Measurements from ENCODE around the gene SCGB2A2. TPM values are rescaled to one million over a fixed set of nuclear protein-coding genes. Genes with fewer than 3 reads are reported as not detected.

The SCGB2A2 gene
- not detected in 2 replicates for total RNA-seq

GRCh38 chr11:62269654-62270278, at the start of gene SCGB2A2:
Gene SCGB2A2 (plus strand): TSS chr11:62270158. CDS start chr11:62270217, 59 bp downstream.
- Mint-ChIP-seq H3K27ac (no peak within 1 kb of the TSS), H3K36me3 (ENCODE audit: low read depth) (no peaks in the 10 kb centered on the region), H3K4me1 (peaks cover 2% of the 10 kb centered on the region), H3K4me3 (no peak within 1 kb of the TSS), H3K27me3 (peaks cover 6% of the 10 kb centered on the region), H3K9me3 (no peaks in the 10 kb centered on the region)
- DNase-seq = no peak
- intact Hi-C loops (cut with micrococcal nuclease) = no loop called here

GRCh38 chr11:62221498-62221897, 48.5 kb upstream of the SCGB2A2 start:
- Mint-ChIP-seq H3K9me3 (peaks cover 17% of the 10 kb centered on the region), H3K36me3 (ENCODE audit: low read depth) (peaks cover 4% of the 10 kb centered on the region), H3K4me1 (no peaks in the 10 kb centered on the region), H3K27ac (no peak overlapping the region), H3K4me3 (no peak overlapping the region), H3K27me3 (peaks cover 21% of the 10 kb centered on the region)
- no peak for DNase-seq
- intact Hi-C loops (cut with micrococcal nuclease) = no loop called here

- Mint-ChIP-seq H3K27me3 (peaks cover 12% of the 10 kb centered on the region), H3K4me1 (no peaks in the 10 kb centered on the region), H3K36me3 (ENCODE audit: low read depth) (peaks cover 4% of the 10 kb centered on the region), H3K9me3 (peaks cover 17% of the 10 kb centered on the region), H3K27ac (no peak overlapping the region), H3K4me3 (no peak overlapping the region)
- no peak for DNase-seq
- intact Hi-C loops (cut with micrococcal nuclease) = no loop called here
Measured at GRCh38 chr11:62223095-62223494, 46.9 kb upstream of the SCGB2A2 start.

GRCh38 chr11:62233730-62234129, 36.2 kb upstream of the SCGB2A2 start:
- no peaks in the 10 kb centered on the region for H3K4me1 Mint-ChIP-seq
- no peaks in the 10 kb centered on the region for H3K9me3 Mint-ChIP-seq
- DNase-seq = no peak
- no peaks in the 10 kb centered on the region for H3K36me3 Mint-ChIP-seq (ENCODE audit: low read depth)
- H3K4me3 Mint-ChIP-seq = no peak overlapping the region
- peaks cover 33% of the 10 kb centered on the region for H3K27me3 Mint-ChIP-seq
- intact Hi-C loops (cut with micrococcal nuclease) = loop anchor here (5.0 kb wide), 1 partner anchor 79 kb away; no protein-coding TSS in a partner anchor
- H3K27ac Mint-ChIP-seq = no peak overlapping the region

- no peak for DNase-seq
- no peaks in the 10 kb centered on the region for H3K9me3 Mint-ChIP-seq
- no peaks in the 10 kb centered on the region for H3K4me1 Mint-ChIP-seq
- H3K27ac Mint-ChIP-seq = no peak overlapping the region
- peaks cover 34% of the 10 kb centered on the region for H3K27me3 Mint-ChIP-seq
- H3K36me3 Mint-ChIP-seq (ENCODE audit: low read depth) = no peaks in the 10 kb centered on the region
- intact Hi-C loops (cut with micrococcal nuclease) = no loop called here
- no peak overlapping the region for H3K4me3 Mint-ChIP-seq
Measured at GRCh38 chr11:62236187-62236586, 33.8 kb upstream of the SCGB2A2 start.

GRCh38 chr11:62237499-62237898, 32.5 kb upstream of the SCGB2A2 start:
- no peaks in the 10 kb centered on the region for H3K36me3 Mint-ChIP-seq (ENCODE audit: low read depth)
- no peak for DNase-seq
- H3K4me1 Mint-ChIP-seq = no peaks in the 10 kb centered on the region
- peaks cover 33% of the 10 kb centered on the region for H3K27me3 Mint-ChIP-seq
- intact Hi-C loops (cut with micrococcal nuclease) = no loop called here
- no peak overlapping the region for H3K27ac Mint-ChIP-seq
- H3K9me3 Mint-ChIP-seq = no peaks in the 10 kb centered on the region
- no peak overlapping the region for H3K4me3 Mint-ChIP-seq

- Mint-ChIP-seq H3K9me3 (no peaks in the 10 kb centered on the region), H3K36me3 (ENCODE audit: low read depth) (no peaks in the 10 kb centered on the region), H3K27me3 (peaks cover 28% of the 10 kb centered on the region), H3K4me1 (no peaks in the 10 kb centered on the region), H3K27ac (no peak overlapping the region), H3K4me3 (no peak overlapping the region)
- no peak for DNase-seq
- intact Hi-C loops (cut with micrococcal nuclease) = no loop called here
Measured at GRCh38 chr11:62238151-62238550, 31.8 kb upstream of the SCGB2A2 start.

- intact Hi-C loops (cut with micrococcal nuclease) = no loop called here
- no peaks in the 10 kb centered on the region for H3K36me3 Mint-ChIP-seq (ENCODE audit: low read depth)
- peaks cover 11% of the 10 kb centered on the region for H3K27me3 Mint-ChIP-seq
- H3K9me3 Mint-ChIP-seq = no peaks in the 10 kb centered on the region
- no peak overlapping the region for H3K4me3 Mint-ChIP-seq
- H3K27ac Mint-ChIP-seq = no peak overlapping the region
- no peak for DNase-seq
- H3K4me1 Mint-ChIP-seq = no peaks in the 10 kb centered on the region
Measured at GRCh38 chr11:62241095-62241494, 28.9 kb upstream of the SCGB2A2 start.

GRCh38 chr11:62242021-62242420, 27.9 kb upstream of the SCGB2A2 start, which contains the start of gene SCGB1D2:
Gene SCGB1D2 (plus strand): TSS chr11:62242239. CDS start chr11:62242308, 69 bp downstream.
- DNase-seq = no peak
- no peaks in the 10 kb centered on the region for H3K9me3 Mint-ChIP-seq
- H3K27ac Mint-ChIP-seq = no peak within 1 kb of the TSS
- H3K27me3 Mint-ChIP-seq = peaks cover 13% of the 10 kb centered on the region
- no peak within 1 kb of the TSS for H3K4me3 Mint-ChIP-seq
- H3K36me3 Mint-ChIP-seq (ENCODE audit: low read depth) = no peaks in the 10 kb centered on the region
- no peaks in the 10 kb centered on the region for H3K4me1 Mint-ChIP-seq
- intact Hi-C loops (cut with micrococcal nuclease) = no loop called here

GRCh38 chr11:62245271-62245753, 24.6 kb upstream of the SCGB2A2 start:
- peaks cover 11% of the 10 kb centered on the region for H3K27me3 Mint-ChIP-seq
- no peak for DNase-seq
- no peak overlapping the region for H3K27ac Mint-ChIP-seq
- no peak overlapping the region for H3K4me3 Mint-ChIP-seq
- peaks cover 8% of the 10 kb centered on the region for H3K9me3 Mint-ChIP-seq
- intact Hi-C loops (cut with micrococcal nuclease) = no loop called here
- H3K4me1 Mint-ChIP-seq = no peaks in the 10 kb centered on the region
- no peaks in the 10 kb centered on the region for H3K36me3 Mint-ChIP-seq (ENCODE audit: low read depth)

GRCh38 chr11:62251698-62252097, 18.3 kb upstream of the SCGB2A2 start:
- no peak for DNase-seq
- intact Hi-C loops (cut with micrococcal nuclease) = no loop called here
- Mint-ChIP-seq H3K9me3 (peaks cover 23% of the 10 kb centered on the region), H3K27me3 (peaks cover 15% of the 10 kb centered on the region), H3K4me1 (no peaks in the 10 kb centered on the region), H3K36me3 (ENCODE audit: low read depth) (no peaks in the 10 kb centered on the region), H3K4me3 (no peak overlapping the region), H3K27ac (no peak overlapping the region)

GRCh38 chr11:62253999-62254542, 15.9 kb upstream of the SCGB2A2 start:
- no peak for DNase-seq
- intact Hi-C loops (cut with micrococcal nuclease) = no loop called here
- H3K36me3 Mint-ChIP-seq (ENCODE audit: low read depth) = no peaks in the 10 kb centered on the region
- H3K9me3 Mint-ChIP-seq = peaks cover 23% of the 10 kb centered on the region
- peaks cover 20% of the 10 kb centered on the region for H3K27me3 Mint-ChIP-seq
- H3K27ac Mint-ChIP-seq = no peak overlapping the region
- no peak overlapping the region for H3K4me3 Mint-ChIP-seq
- no peaks in the 10 kb centered on the region for H3K4me1 Mint-ChIP-seq

GRCh38 chr11:62256281-62256680, 13.7 kb upstream of the SCGB2A2 start:
- H3K9me3 Mint-ChIP-seq = peaks cover 9% of the 10 kb centered on the region

GRCh38 chr11:62260261-62260953, 9.6 kb upstream of the SCGB2A2 start:
- peak; percentile 36 for DNase-seq
- Mint-ChIP-seq H3K36me3 (ENCODE audit: low read depth) (no peaks in the 10 kb centered on the region), H3K9me3 (no peaks in the 10 kb centered on the region), H3K4me1 (peaks cover 7% of the 10 kb centered on the region), H3K4me3 (no peak overlapping the region), H3K27ac (no peak overlapping the region), H3K27me3 (peaks cover 22% of the 10 kb centered on the region)
- intact Hi-C loops (cut with micrococcal nuclease) = no loop called here

More at GRCh38 chr11:62256281-62256680, 13.7 kb upstream of the SCGB2A2 start:
- H3K27ac Mint-ChIP-seq = no peak overlapping the region
- H3K36me3 Mint-ChIP-seq (ENCODE audit: low read depth) = no peaks in the 10 kb centered on the region
- intact Hi-C loops (cut with micrococcal nuclease) = no loop called here
- H3K4me1 Mint-ChIP-seq = no peaks in the 10 kb centered on the region
- no peak for DNase-seq
- H3K27me3 Mint-ChIP-seq = peaks cover 17% of the 10 kb centered on the region
- H3K4me3 Mint-ChIP-seq = no peak overlapping the region
